Psoas muscle (tissue), 8 donors: ENCODE data around the gene RNF43. TPM values are rescaled to one million over a fixed set of nuclear protein-coding genes. Genes with fewer than 3 reads are reported as not detected.

Source experiments
- ATAC-seq, 4 donors: fragments of 200-7000 bp; cut with Tn5 transposase; one replicate each; pipeline ENCODE4 v1.9.1; 2020; ENCODE audit warnings: moderate library complexity in 3 of 4, mild to moderate bottlenecking in 2 of 4
- DNase-seq, 2 donors: peaks; one replicate each; pipeline ENCODE4 v3.0.0-alpha.2; 2020
- H3K27ac ChIP-seq: fragments of 200-600 bp; one replicate; pipeline ENCODE4 v1.8.0; 2022
- H3K27me3 ChIP-seq, 3 donors: fragments of 200-600 bp in 1 of 3; one replicate each; pipeline versions ENCODE4 v1.6.1 to v1.8.0; 2013 to 2022; ENCODE audit warnings: low read length in 2 of 3, mild to moderate bottlenecking in 2 of 3, moderate library complexity in 1 of 3; ENCODE audit not compliant: insufficient read depth in 3 of 3
- H3K36me3 ChIP-seq, 2 donors: fragments of 200-600 bp in 1 of 2; one replicate each; pipeline versions ENCODE4 v1.6.1 to v1.8.0; 2013 to 2022; ENCODE audit warnings: low read depth in 1 of 2, mild to moderate bottlenecking in 1 of 2, moderate library complexity in 1 of 2; ENCODE audit not compliant: insufficient read depth in 1 of 2
- H3K4me1 ChIP-seq: fragments of 200-600 bp; one replicate; pipeline ENCODE4 v1.8.0; 2022
- H3K4me3 ChIP-seq: fragments of 200-600 bp; one replicate; pipeline ENCODE4 v1.8.0; 2022; ENCODE audit warnings: mild to moderate bottlenecking
- H3K9me3 ChIP-seq: fragments of 200-600 bp; one replicate; pipeline ENCODE4 v1.8.0; 2022
- CTCF ChIP-seq: fragments of 200-600 bp; IDR thresholded peaks from one replicate; pipeline ENCODE4 v1.8.0; 2022; ENCODE audit warnings: antibody characterized with exemption
- WGBS, 3 donors: extraction: QIAGEN DNeasy Blood & Tissue Kit; methylation state at CpG; one replicate each; pipeline versions ENCODE4 v1.1.6 to v1.1.7; 2013; 5-methylcytosine and 5-hydroxymethylcytosine counted together
- intact Hi-C, 2 donors: fragments of 100-400 bp; cut with DNase I; formaldehyde crosslinking; loops; one replicate each; pipeline versions ENCODE4 v1.11.0 to v1.14.2; 2022
- polyA plus RNA-seq, 3 donors: library from polyadenylated mRNA; stranded (reverse); fragments of 200-250 nt; gene quantifications; one replicate each; pipeline ENCODE4 v1.2.3, GENCODE V29; 2013
- total RNA-seq, 4 donors: library from RNA; stranded (reverse); fragmentation: NEBNext Ultra II Directional in 2 of 4; extraction: Animal tissue kit (Norgen Biotek cat#: 25700) in 2 of 4; gene quantifications; one replicate each; pipeline versions ENCODE4 v1.2.1 to v1.2.4, GENCODE V29; 2021 to 2023
- donor health status: healthy with polysubstance abuse.
- donor health status: DM: no; HTN: no; CAD: no; lungs with moderate emphysema.
- donor health status: Bipolar disorder and iron deficiency.
- donor health status: healthy.
- donor health status: DM: yes; HTN: yes; CAD: no.
- donor health status: DM: no; HTN: no; CAD: no.
- donor health status: DM: no; HTN: no; CAD: no.
- donor health status: DM: yes; HTN: yes; CAD: no.

The RNF43 gene
- total and polyA plus RNA-seq, 7 donors: 0.03 to 0.25 (median 0.06) TPM; not detected in 3

GRCh38 chr17:58379511-58379824 lies 37.9 kb downstream of the RNF43 start:
- Histone ChIP-seq H3K27me3 (no peaks in the 10 kb centered on the region), H3K36me3 (no peaks in the 10 kb centered on the region), H3K9me3 (no peaks in the 10 kb centered on the region), H3K27ac (no peak overlapping the region), H3K4me3 (no peak overlapping the region), H3K4me1 (no peaks in the 10 kb centered on the region)
- no peak for DNase-seq
- intact Hi-C loops: no loop called here
- WGBS, 3 donors: 68 to 71% (median 70%) methylated on average over 3 of the region's 3 CpGs
- TF ChIP-seq CTCF: no peak
- no peak for ATAC-seq

GRCh38 chr17:58378733-58379510 lies 38.4 kb downstream of the RNF43 start:
- Histone ChIP-seq H3K4me3 (no peak overlapping the region), H3K9me3 (no peaks in the 10 kb centered on the region), H3K36me3 (no peaks in the 10 kb centered on the region), H3K27me3 (no peaks in the 10 kb centered on the region), H3K4me1 (no peaks in the 10 kb centered on the region), H3K27ac (no peak overlapping the region)
- intact Hi-C loops: no loop called here
- DNase-seq (no peak), ATAC-seq (no peak)
- TF ChIP-seq CTCF: no peak
- 53 to 63% (median 62%) methylated on average over 8 of the region's 8 CpGs for WGBS, 3 donors

GRCh38 chr17:58377661-58378060 lies 39.7 kb downstream of the RNF43 start:
- no peak overlapping the region for H3K4me3 ChIP-seq
- H3K36me3 ChIP-seq: no peaks in the 10 kb centered on the region
- no peak for DNase-seq
- H3K9me3 ChIP-seq: no peaks in the 10 kb centered on the region
- whole genome bisulfite sequencing, 3 donors: 80 to 85% (median 82%) methylated on average over 5 of the region's 5 CpGs
- no peaks in the 10 kb centered on the region for H3K4me1 ChIP-seq
- no peak overlapping the region for H3K27ac ChIP-seq
- intact Hi-C loops: no loop called here
- no peak for ATAC-seq
- H3K27me3 ChIP-seq: no peaks in the 10 kb centered on the region
- TF ChIP-seq CTCF: no peak

- intact Hi-C loops: no loop called here
- WGBS, 3 donors: 74 to 83% (median 80%) methylated on average over 3 of the region's 3 CpGs
These were observed 40.2 kb downstream of the RNF43 start for GRCh38 chr17:58377093-58377601.

More at GRCh38 chr17:58377093-58377601, 40.2 kb downstream of the RNF43 start:
- Histone ChIP-seq H3K27me3 (no peaks in the 10 kb centered on the region), H3K9me3 (no peaks in the 10 kb centered on the region), H3K4me1 (no peaks in the 10 kb centered on the region), H3K4me3 (no peak overlapping the region), H3K36me3 (no peaks in the 10 kb centered on the region), H3K27ac (no peak overlapping the region)
- TF ChIP-seq CTCF: no peak
- ATAC-seq (no peak), DNase-seq (no peak)
